GM18505 (cell line): ENCODE measurements around the gene DACH2.

Experiments used
- ATAC-seq: cut with Tn5 transposase; IDR thresholded peaks from one replicate; pipeline ENCODE4 v1.9.1; 2021; ENCODE audit not compliant: unreplicated experiment
- POLR2A ChIP-seq: IDR thresholded peaks from 4 replicates; pipeline ENCODE4 v1.6.1; 2011; ENCODE audit warnings: borderline replicate concordance; ENCODE audit not compliant: insufficient read depth, insufficient read length; ENCODE audit errors: extremely low read depth

Gene DACH2

GRCh38 chrX:86197815-86198214 lies 49.6 kb downstream of the DACH2 start:
- TF ChIP-seq POLR2A = no peak

GRCh38 chrX:86210772-86211171 lies 62.5 kb downstream of the DACH2 start:
- no peak for ATAC-seq
- TF ChIP-seq POLR2A = no peak

More at GRCh38 chrX:86197815-86198214, 49.6 kb downstream of the DACH2 start:
- ATAC-seq = no peak

- TF ChIP-seq POLR2A = no peak
- no peak for ATAC-seq
These were observed 67.0 kb downstream of the DACH2 start for GRCh38 chrX:86215260-86215659.

DNA sequence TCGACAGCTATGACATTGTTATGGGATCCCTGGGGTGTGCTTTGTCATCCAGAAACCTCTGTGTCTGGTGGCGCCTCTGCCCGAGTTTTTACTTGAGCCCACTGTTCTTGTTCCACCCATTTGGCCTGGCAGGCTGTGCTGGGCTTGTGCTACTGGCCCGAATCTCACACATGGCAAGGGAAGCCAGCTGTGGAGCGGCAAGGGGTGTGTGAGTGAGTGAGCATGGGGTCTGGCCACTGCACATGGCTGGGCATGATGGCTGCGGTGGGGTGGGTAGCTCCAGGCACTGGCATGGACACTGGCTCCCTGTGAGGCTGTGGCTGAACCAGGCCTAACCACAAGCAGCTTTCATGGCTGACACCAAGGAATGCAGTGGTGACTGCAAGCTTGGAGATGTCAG lies 89.2 kb downstream of the DACH2 start:
- no peak for ATAC-seq
- no peak for TF ChIP-seq POLR2A

DNA sequence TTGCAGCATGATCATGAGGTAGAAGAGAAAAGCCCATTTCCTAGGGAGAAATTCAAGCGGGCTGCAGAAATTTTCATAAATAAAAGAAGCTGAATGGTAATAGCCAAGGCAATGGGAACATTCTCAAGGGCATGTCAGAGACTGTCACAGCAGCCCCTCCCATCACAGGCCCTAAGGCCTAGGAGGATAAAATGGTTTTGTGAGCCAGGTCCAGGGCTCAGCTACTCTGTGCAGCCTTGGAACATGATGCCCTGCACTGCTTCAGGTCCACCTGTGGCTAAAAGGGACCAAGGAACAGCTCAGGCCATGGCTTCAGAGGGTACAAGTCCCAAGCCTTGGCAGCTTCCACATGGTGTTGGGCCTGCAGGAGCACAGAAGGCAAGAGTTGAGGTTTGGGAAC lies 93.3 kb downstream of the DACH2 start:
- no peak for TF ChIP-seq POLR2A
- no peak for ATAC-seq

- ATAC-seq = no peak
- no peak for TF ChIP-seq POLR2A
These were observed 115.3 kb downstream of the DACH2 start for GRCh38 chrX:86263526-86263925.

GRCh38 chrX:86295293-86295692 lies 147.0 kb downstream of the DACH2 start:
- no peak for ATAC-seq

DNA sequence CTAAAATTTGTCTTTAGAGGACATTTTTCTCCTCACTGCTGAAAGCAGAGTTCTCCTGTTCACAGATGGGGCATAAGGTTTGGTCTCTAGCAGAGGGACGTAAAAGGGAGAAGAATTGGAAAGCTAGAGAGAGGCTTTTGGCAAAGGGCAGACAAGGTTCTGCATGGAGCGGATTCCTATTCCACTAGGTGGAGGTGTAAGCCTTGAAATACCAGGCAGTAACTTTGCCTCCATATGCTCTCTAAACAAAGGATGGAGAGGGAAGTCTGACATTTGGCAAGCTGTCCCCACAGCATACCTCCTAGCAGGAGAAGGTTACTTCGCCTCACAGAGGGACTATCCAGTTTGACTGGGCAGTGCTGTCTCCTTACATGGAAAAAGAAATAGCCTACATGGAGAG lies 174.7 kb downstream of the DACH2 start:
- TF ChIP-seq POLR2A = no peak
- no peak for ATAC-seq

More at GRCh38 chrX:86295293-86295692, 147.0 kb downstream of the DACH2 start:
- TF ChIP-seq POLR2A = no peak

GRCh38 chrX:86329174-86329573 lies 180.9 kb downstream of the DACH2 start:
- no peak for TF ChIP-seq POLR2A
- ATAC-seq = no peak

GRCh38 chrX:86348669-86349068 lies 200.4 kb downstream of the DACH2 start:
- no peak for ATAC-seq

DNA sequence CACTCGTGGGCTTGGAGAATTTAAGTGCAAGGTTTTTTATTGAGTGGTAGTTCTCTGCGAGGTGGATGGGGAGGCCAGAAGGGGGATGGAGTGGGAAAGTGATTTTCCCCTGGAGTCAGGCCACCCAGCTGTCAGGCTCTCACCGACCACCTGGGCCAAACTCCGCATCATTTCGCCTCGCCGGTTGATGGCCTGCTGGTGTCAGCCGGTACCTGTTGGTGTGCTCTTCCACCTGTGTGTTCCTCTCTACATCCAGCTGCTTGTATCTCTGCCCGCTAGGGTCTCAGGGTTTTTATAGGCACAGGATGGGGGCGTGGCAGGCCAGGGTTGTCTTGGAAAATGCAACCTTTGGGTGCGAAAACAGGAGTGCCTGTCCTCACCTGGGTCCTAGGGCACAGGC lies 200.9 kb downstream of the DACH2 start:
- no peak for ATAC-seq
- no peak for TF ChIP-seq POLR2A

More at GRCh38 chrX:86348669-86349068, 200.4 kb downstream of the DACH2 start:
- TF ChIP-seq POLR2A = no peak

DNA sequence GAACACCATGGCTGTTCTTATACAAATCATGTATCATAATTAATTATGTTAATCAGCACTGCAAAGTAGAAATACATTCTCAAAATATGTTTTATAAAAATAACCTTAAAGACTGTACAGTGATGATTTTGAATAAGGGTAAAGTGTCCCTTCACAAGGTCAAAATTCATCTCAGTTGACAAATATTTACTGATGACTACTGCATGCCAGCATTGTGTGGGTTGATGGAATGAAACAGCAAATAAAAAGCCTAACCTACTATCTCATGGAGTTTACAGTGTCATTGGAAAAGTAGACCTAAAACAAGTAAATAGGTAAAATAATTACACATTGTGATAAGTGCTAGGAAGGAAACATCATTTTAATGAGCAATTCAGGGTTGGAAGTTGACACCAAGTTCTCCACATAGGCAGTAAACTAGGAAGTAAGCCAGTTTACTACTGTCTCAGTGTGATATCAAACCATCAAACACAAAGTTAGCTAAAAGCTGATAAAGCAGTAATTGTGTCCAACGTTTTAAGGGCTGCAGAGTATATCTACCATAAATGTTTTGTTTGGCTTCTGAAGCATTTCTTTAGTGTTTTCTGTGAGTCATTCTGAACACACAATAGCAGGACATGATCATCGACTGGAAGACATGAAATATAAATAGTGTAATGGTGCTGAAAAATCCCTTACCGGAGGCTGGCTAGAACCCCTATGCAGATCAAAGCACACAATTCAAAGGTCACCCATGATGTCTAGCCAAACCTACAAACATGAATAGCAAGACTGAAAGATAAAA lies 221.8 kb downstream of the DACH2 start:
- no peak for ATAC-seq

DNA sequence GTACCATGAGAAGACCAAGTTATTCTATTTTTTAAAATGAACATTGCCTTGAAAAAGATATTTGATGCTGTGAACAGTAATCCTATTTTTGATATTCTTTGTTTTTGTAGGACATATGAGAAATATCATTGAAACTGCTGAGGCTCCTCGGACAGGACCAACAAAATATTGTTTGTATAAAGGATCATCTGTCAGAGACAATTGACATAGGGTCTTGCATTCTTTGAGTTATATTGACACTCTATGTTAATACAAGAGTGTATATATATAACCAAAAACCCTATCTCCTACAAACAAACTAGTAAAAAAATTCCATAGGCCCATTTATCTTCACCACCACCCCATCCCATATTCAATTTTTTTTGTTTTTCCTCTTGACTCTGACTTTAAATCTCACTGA lies 222.7 kb downstream of the DACH2 start:
- ATAC-seq = no peak
- no peak for TF ChIP-seq POLR2A

More for the DNA sequence above, 221.8 kb downstream of the DACH2 start:
- TF ChIP-seq POLR2A = no peak

DNA sequence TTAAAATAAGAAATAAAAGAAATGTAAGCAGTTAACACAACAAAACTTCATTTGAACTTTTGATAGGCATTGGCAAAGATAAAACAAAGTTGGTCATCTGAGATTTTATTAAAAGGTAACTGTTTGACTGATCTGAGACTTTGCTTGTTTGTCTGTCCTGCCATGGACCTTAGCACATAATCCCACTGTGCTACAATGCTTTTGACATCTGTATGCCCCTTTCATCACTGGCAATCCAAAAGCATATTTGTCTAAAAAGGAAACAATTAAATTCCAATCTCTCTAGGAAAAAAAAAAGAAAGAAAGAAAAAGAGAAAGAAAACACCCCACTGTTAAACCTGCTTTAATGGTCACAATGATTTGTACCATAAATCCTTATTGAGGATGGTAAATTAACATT lies 231.0 kb downstream of the DACH2 start:
- ATAC-seq = no peak
- TF ChIP-seq POLR2A = no peak
